ENCODE results near the gene NCKAP5.

DNA sequence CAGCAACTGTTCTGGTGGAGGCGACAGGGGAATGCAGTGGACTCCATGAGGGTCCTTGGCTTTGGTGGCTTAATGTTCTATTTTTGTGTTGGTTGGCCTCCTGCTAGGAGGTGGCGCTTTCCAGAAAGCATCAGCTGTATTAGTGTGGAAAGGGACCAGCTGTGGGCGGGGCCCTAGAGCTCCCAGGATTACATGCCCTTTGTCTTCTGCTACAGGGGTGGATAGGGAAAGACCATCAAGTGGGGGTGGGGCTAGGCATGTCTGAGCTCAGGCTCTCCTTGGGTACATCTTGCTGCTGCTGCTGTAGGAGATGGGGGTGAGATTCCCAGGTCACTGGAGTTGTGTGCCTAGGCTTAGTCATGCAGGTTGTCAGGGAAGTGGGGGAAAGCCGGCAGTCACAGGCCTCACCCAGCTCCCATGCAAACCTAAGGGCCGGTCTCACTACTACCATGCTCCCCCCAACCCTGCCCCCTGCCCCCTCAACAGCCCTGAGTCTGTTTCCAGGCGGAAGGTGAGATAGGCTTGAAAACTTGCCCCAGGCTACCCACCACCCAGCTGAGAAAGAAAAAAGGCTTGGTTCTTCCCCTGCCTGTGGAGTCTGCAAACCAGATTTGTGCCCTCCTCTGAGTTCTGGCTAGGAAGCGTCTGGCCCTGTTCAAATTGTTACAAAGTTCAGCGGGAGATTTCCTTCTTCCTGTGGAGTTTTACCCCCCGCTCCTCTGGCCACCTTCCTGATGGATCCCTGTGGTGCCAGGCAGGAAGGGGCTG is 756.9 kb downstream of the NCKAP5 start:
- TF ChIP-seq, protein P1, sequence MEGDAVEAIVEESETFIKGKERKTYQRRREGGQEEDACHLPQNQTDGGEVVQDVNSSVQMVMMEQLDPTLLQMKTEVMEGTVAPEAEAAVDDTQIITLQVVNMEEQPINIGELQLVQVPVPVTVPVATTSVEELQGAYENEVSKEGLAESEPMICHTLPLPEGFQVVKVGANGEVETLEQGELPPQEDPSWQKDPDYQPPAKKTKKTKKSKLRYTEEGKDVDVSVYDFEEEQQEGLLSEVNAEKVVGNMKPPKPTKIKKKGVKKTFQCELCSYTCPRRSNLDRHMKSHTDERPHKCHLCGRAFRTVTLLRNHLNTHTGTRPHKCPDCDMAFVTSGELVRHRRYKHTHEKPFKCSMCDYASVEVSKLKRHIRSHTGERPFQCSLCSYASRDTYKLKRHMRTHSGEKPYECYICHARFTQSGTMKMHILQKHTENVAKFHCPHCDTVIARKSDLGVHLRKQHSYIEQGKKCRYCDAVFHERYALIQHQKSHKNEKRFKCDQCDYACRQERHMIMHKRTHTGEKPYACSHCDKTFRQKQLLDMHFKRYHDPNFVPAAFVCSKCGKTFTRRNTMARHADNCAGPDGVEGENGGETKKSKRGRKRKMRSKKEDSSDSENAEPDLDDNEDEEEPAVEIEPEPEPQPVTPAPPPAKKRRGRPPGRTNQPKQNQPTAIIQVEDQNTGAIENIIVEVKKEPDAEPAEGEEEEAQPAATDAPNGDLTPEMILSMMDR (IDR thresholded peaks at IDR 0.05), result no peak
- TF ChIP-seq POLR2AphosphoS5 (IDR thresholded peaks at IDR 0.05; ENCODE audit: insufficient read depth in 1 of 2, low read depth in 1 of 2), result no peak
- no peak for TF ChIP-seq POLR2A (IDR thresholded peaks at IDR 0.05)

Measured in vagina (tissue), 2 donors.